ENCODE measurements around the gene SZT2. TPM values are rescaled to one million over a fixed set of nuclear protein-coding genes. Genes with fewer than 3 reads are reported as not detected.

Gene SZT2
- total RNA-seq, 1 experiment from 2014 or later = 71.6 TPM

GRCh38 chr1:43365678-43366077, 24.0 kb upstream of the SZT2 start:
- peak overlapping the region; percentile 92 for H3K4me2 ChIP-seq
- TF ChIP-seq CTCF (conservative IDR thresholded peaks at IDR 0.05) (no peak), EZH2 (IDR thresholded peaks at IDR 0.05; ENCODE audit: low read depth) (no peak)
- no peak for DNase-seq
- H3K27ac ChIP-seq = peak overlapping the region; percentile 89; the same call in 1 of the 2 replicates
- intact Hi-C loops (cut with micrococcal nuclease; ENCODE audit: unreplicated experiment) = loop anchor here (1.0 to 5.0 kb wide), 6 partner anchors 7 to 428 kb away; partner anchors contain the start of genes C1orf210, CDC20, MED8 and SZT2
- H2AFZ ChIP-seq = no peak overlapping the region
- BruUV-seq (replicated peaks) = no TSS peak
- ChIA-PET CTCF (no interaction called here), POLR2A (ENCODE audit: unreplicated experiment) (interaction anchor here (0.6 to 0.7 kb wide), 4 partner anchors 8 to 393 kb away, joined by 3 to 9 read pairs (median 3); no protein-coding TSS in a partner anchor)
- peaks cover 81% of the 10 kb centered on the region for H3F3A ChIP-seq (ENCODE audit: insufficient read depth, low read depth)
- no peaks in the 10 kb centered on the region for H3K9me2 ChIP-seq (ENCODE audit: insufficient read depth)
- 0 out of 2 replicates have a peak, but pooled peaks cover 3% of the 10 kb centered on the region for H4K20me1 ChIP-seq (ENCODE audit: insufficient read depth)
- H3K36me3 ChIP-seq (ENCODE audit: low read depth) = peaks cover 37% of the 10 kb centered on the region
- H3K79me2 ChIP-seq (ENCODE audit: low read depth) = peaks cover 82% of the 10 kb centered on the region
- no peaks in the 10 kb centered on the region for H3K27me3 ChIP-seq (ENCODE audit: insufficient read depth, low read depth)
- peaks cover 65% of the 10 kb centered on the region for H3K4me1 ChIP-seq (replicated peaks; ENCODE audit: insufficient read depth)
- H3K4me3 ChIP-seq = peak overlapping the region; percentile 99
- H3K9me3 ChIP-seq (ENCODE audit: insufficient read depth, low read depth) = no peaks in the 10 kb centered on the region

- peaks cover 82% of the 10 kb centered on the region for H3K79me2 ChIP-seq (ENCODE audit: low read depth)
- ChIA-PET CTCF (no interaction called here), POLR2A (ENCODE audit: unreplicated experiment) (interaction anchor here (0.6 kb wide), 4 partner anchors 8 to 393 kb away, joined by 3 to 4 read pairs (median 3); no protein-coding TSS in a partner anchor)
- TF ChIP-seq EZH2 (IDR thresholded peaks at IDR 0.05; ENCODE audit: low read depth) (no peak), CTCF (conservative IDR thresholded peaks at IDR 0.05) (no peak)
- H3K4me2 ChIP-seq = peak overlapping the region; percentile 92
- H3K36me3 ChIP-seq (ENCODE audit: low read depth) = peaks cover 32% of the 10 kb centered on the region
- peak overlapping the region; percentile 89 for H3K27ac ChIP-seq
- H4K20me1 ChIP-seq (ENCODE audit: insufficient read depth) = 0 out of 2 replicates have a peak, but pooled peaks cover 3% of the 10 kb centered on the region
- H3K4me1 ChIP-seq (replicated peaks; ENCODE audit: insufficient read depth) = peaks cover 65% of the 10 kb centered on the region
- BruUV-seq (replicated peaks) = no TSS peak
- no peak overlapping the region for H2AFZ ChIP-seq
- peaks cover 85% of the 10 kb centered on the region for H3F3A ChIP-seq (ENCODE audit: insufficient read depth, low read depth)
- H3K4me3 ChIP-seq = peak overlapping the region; percentile 99
- H3K9me2 ChIP-seq (ENCODE audit: insufficient read depth) = no peaks in the 10 kb centered on the region
- DNase-seq = peak; percentile 73 to 88
- intact Hi-C loops (cut with micrococcal nuclease; ENCODE audit: unreplicated experiment) = loop anchor here (1.0 to 5.0 kb wide), 6 partner anchors 8 to 429 kb away; partner anchors contain the start of genes C1orf210, CDC20, MED8 and SZT2
- H3K27me3 ChIP-seq (ENCODE audit: insufficient read depth, low read depth) = no peaks in the 10 kb centered on the region
- H3K9me3 ChIP-seq (ENCODE audit: insufficient read depth, low read depth) = no peaks in the 10 kb centered on the region
Observed at GRCh38 chr1:43366179-43366578, 23.5 kb upstream of the SZT2 start.

GRCh38 chr1:43366601-43367025, 23.1 kb upstream of the SZT2 start:
- TF ChIP-seq EZH2 (IDR thresholded peaks at IDR 0.05; ENCODE audit: low read depth) (no peak), CTCF (conservative IDR thresholded peaks at IDR 0.05) (no peak)
- Histone ChIP-seq H3K4me3 (peak overlapping the region; percentile 99), H3K4me2 (peak overlapping the region; percentile 92), H3K27me3 (ENCODE audit: insufficient read depth, low read depth) (no peaks in the 10 kb centered on the region), H3K36me3 (ENCODE audit: low read depth) (peaks cover 27% of the 10 kb centered on the region), H3K27ac (peak overlapping the region; percentile 89), H3F3A (ENCODE audit: insufficient read depth, low read depth) (peaks cover 85% of the 10 kb centered on the region), H3K4me1 (replicated peaks; ENCODE audit: insufficient read depth) (peaks cover 65% of the 10 kb centered on the region), H4K20me1 (ENCODE audit: insufficient read depth) (0 out of 2 replicates have a peak, but pooled peaks cover 1% of the 10 kb centered on the region), H3K9me2 (ENCODE audit: insufficient read depth) (no peaks in the 10 kb centered on the region), H2AFZ (no peak overlapping the region), H3K9me3 (ENCODE audit: insufficient read depth, low read depth) (no peaks in the 10 kb centered on the region), H3K79me2 (ENCODE audit: low read depth) (peaks cover 82% of the 10 kb centered on the region)
- BruUV-seq (replicated peaks) = no TSS peak
- CTCF ChIA-PET = no interaction called here
- POLR2A ChIA-PET (ENCODE audit: unreplicated experiment) = interaction anchor here (0.6 to 0.9 kb wide), 3 partner anchors 9 to 160 kb away, joined by 3 to 6 read pairs (median 4); no protein-coding TSS in a partner anchor
- peak; percentile 42 to 64 for DNase-seq
- intact Hi-C loops (cut with micrococcal nuclease; ENCODE audit: unreplicated experiment) = loop anchor here (1.0 to 5.0 kb wide), 7 partner anchors 8 to 429 kb away; partner anchors contain the start of genes C1orf210, CDC20, MED8 and SZT2
